ENCODE results near the gene SNAI3.

Gene SNAI3

GRCh38 chr16:88686439-88687253 lies at the start of gene SNAI3:
TSS of gene SNAI3 (minus strand) at chr16:88686507. CDS start at chr16:88686406, 101 bp downstream.
- DNase-seq (ENCODE audit: low read depth) = peak; percentile 46
- H3K4me3 ChIP-seq (ENCODE audit: control insufficient read depth, low read depth, low read length) = peak within 1 kb of the TSS; percentile 33
- no peak for TF ChIP-seq CTCF (conservative IDR thresholded peaks at IDR 0.05; ENCODE audit: control insufficient read depth, insufficient read depth, low read depth, low read length)

GRCh38 chr16:88736088-88736487 lies 49.8 kb upstream of the SNAI3 start:
- TF ChIP-seq CTCF (conservative IDR thresholded peaks at IDR 0.05; ENCODE audit: control insufficient read depth, insufficient read depth, low read depth, low read length) = no peak
- DNase-seq (ENCODE audit: low read depth) = no peak
- no peak overlapping the region for H3K4me3 ChIP-seq (ENCODE audit: control insufficient read depth, low read depth, low read length)

- TF ChIP-seq CTCF (conservative IDR thresholded peaks at IDR 0.05; ENCODE audit: control insufficient read depth, insufficient read depth, low read depth, low read length) = no peak
- no peak overlapping the region for H3K4me3 ChIP-seq (ENCODE audit: control insufficient read depth, low read depth, low read length)
- no peak for DNase-seq (ENCODE audit: low read depth)
These were observed 49.3 kb upstream of the SNAI3 start for GRCh38 chr16:88735616-88736015.

GRCh38 chr16:88735121-88735520 lies 48.8 kb upstream of the SNAI3 start:
- no peak for TF ChIP-seq CTCF (conservative IDR thresholded peaks at IDR 0.05; ENCODE audit: control insufficient read depth, insufficient read depth, low read depth, low read length)
- H3K4me3 ChIP-seq (ENCODE audit: control insufficient read depth, low read depth, low read length) = no peak overlapping the region
- no peak for DNase-seq (ENCODE audit: low read depth)

- no peak overlapping the region for H3K4me3 ChIP-seq (ENCODE audit: control insufficient read depth, low read depth, low read length)
- DNase-seq (ENCODE audit: low read depth) = no peak
- no peak for TF ChIP-seq CTCF (conservative IDR thresholded peaks at IDR 0.05; ENCODE audit: control insufficient read depth, insufficient read depth, low read depth, low read length)
These were observed 48.0 kb upstream of the SNAI3 start for GRCh38 chr16:88734361-88734728.

- no peak for DNase-seq (ENCODE audit: low read depth)
- no peak for TF ChIP-seq CTCF (conservative IDR thresholded peaks at IDR 0.05; ENCODE audit: control insufficient read depth, insufficient read depth, low read depth, low read length)
- no peak overlapping the region for H3K4me3 ChIP-seq (ENCODE audit: control insufficient read depth, low read depth, low read length)
These were observed 47.5 kb upstream of the SNAI3 start for GRCh38 chr16:88733630-88734360.
